ENCODE results near the gene FHL2. TPM values are rescaled to one million over a fixed set of nuclear protein-coding genes. Genes with fewer than 3 reads are reported as not detected.

FHL2 gene
- total and polyA plus RNA-seq, 2 donors (not counting 3 experiments of a cell fraction or from before 2014, with no cell fraction given): 197 to 491 TPM

DNA sequence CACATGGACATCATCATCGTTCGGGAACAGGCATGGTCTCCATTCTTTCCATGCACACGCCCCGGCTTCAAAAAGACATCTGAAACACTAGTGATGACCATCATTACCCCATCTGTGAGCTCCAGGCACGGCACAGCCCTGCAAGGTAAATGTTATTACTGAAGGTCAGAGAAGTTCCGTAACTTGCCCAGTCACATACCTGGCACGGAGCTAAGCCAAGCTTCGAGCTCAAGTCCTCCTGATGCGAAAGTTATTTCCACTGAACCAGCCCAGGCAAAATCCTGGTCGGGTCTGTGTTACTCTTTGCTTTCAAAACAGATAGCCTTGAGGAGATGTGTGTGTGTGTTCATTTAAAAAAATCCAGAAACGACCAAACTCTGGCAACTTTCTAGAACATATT is 22.8 kb downstream of the FHL2 start:
- no TSS peak for BruUV-seq (replicated peaks)
- dilution Hi-C loops (cut with MboI; ENCODE audit: extremely low pct_ligation_motif_present, low sequenced_read_pairs): no loop called here
- Histone ChIP-seq H3K79me2 (ENCODE audit: control insufficient read depth, insufficient read depth, low read length) (peaks cover 91% of the 10 kb centered on the region), H3K4me1 (ENCODE audit: control insufficient read depth, extremely low read depth, insufficient read depth, low read length) (peaks cover 69% of the 10 kb centered on the region), H3K9ac (replicated peaks; ENCODE audit: extremely low read depth, insufficient read depth, low read length) (peak overlapping the region; percentile 27), H2AFZ (ENCODE audit: low read depth, low read length) (no peak overlapping the region), H3K4me2 (ENCODE audit: insufficient read depth, low read length) (no peak overlapping the region), H3K9me3 (replicated peaks; ENCODE audit: control insufficient read depth, insufficient read depth, low read length) (no peaks in the 10 kb centered on the region), H4K20me1 (replicated peaks; ENCODE audit: control insufficient read depth, extremely low read depth, insufficient read depth, low read length) (no peaks in the 10 kb centered on the region), H3K4me3 (replicated peaks in 1 of 3; ENCODE audit: insufficient read depth in 1 of 3, low read depth in 1 of 3, low read length in 3 of 3) (no peak overlapping the region), H3K27me3 (ENCODE audit: control insufficient read depth in 2 of 2, insufficient read depth in 2 of 2, low read length in 2 of 2) (no peaks in the 10 kb centered on the region), H3K27ac (ENCODE audit: insufficient read depth, low read depth, low read length) (peak overlapping the region; percentile 92), H3K9me1 (replicated peaks; ENCODE audit: control insufficient read depth, extremely low read depth, insufficient read depth, low read length) (no peaks in the 10 kb centered on the region), H3K36me3 (ENCODE audit: control insufficient read depth in 2 of 2, extremely low read depth in 1 of 2, insufficient read depth in 2 of 2, low read length in 2 of 2) (peaks cover 48 to 52% of the 10 kb centered on the region in 2 experiments)
- TF ChIP-seq, protein P1, sequence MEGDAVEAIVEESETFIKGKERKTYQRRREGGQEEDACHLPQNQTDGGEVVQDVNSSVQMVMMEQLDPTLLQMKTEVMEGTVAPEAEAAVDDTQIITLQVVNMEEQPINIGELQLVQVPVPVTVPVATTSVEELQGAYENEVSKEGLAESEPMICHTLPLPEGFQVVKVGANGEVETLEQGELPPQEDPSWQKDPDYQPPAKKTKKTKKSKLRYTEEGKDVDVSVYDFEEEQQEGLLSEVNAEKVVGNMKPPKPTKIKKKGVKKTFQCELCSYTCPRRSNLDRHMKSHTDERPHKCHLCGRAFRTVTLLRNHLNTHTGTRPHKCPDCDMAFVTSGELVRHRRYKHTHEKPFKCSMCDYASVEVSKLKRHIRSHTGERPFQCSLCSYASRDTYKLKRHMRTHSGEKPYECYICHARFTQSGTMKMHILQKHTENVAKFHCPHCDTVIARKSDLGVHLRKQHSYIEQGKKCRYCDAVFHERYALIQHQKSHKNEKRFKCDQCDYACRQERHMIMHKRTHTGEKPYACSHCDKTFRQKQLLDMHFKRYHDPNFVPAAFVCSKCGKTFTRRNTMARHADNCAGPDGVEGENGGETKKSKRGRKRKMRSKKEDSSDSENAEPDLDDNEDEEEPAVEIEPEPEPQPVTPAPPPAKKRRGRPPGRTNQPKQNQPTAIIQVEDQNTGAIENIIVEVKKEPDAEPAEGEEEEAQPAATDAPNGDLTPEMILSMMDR (IDR thresholded peaks at IDR 0.05; ENCODE audit: extremely low read depth in 1 of 2, insufficient read depth in 1 of 2, low read depth in 1 of 2, low read length in 2 of 2): no peak
- TF ChIP-seq, protein P2, sequence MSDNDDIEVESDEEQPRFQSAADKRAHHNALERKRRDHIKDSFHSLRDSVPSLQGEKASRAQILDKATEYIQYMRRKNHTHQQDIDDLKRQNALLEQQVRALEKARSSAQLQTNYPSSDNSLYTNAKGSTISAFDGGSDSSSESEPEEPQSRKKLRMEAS (IDR thresholded peaks at IDR 0.05; ENCODE audit: insufficient read depth, insufficient read length): no peak
- no peak for TF ChIP-seq MYC (IDR thresholded peaks at IDR 0.05; ENCODE audit: low read depth, low read length)
- TF ChIP-seq POLR2A (IDR thresholded peaks at IDR 0.05; ENCODE audit: low read depth, low read length): no peak
- no peak for TF ChIP-seq JUN (IDR thresholded peaks at IDR 0.05; ENCODE audit: borderline replicate concordance, insufficient read depth, insufficient read length, low read depth)
- peak; percentile 9 for TF ChIP-seq POLR2AphosphoS5 (IDR thresholded peaks at IDR 0.05; ENCODE audit: insufficient read depth, low read depth, low read length)
- no peak for TF ChIP-seq EZH2 (IDR thresholded peaks at IDR 0.05; ENCODE audit: borderline replicate concordance, low read depth, low read length, severe bottlenecking)
- TF ChIP-seq GATA2 (IDR thresholded peaks at IDR 0.05; ENCODE audit: insufficient read depth, insufficient read length, low read depth, low read length): no peak
- DNase-seq (ENCODE audit: low read depth, low spot score): peak; percentile 6
- intact Hi-C loops (cut with micrococcal nuclease): loop anchor here (1.0 kb wide), 2 partner anchors 13 to 17 kb away; no protein-coding TSS in a partner anchor
- ChIA-PET CTCF (interaction anchor here (4.5 kb wide), 1 partner anchor 145 kb away, joined by 16 read pairs; no protein-coding TSS in a partner anchor), POLR2A (interaction anchor here (0.7 to 1.2 kb wide), 2 partner anchors 16 to 141 kb away, joined by 5 to 8 read pairs; no protein-coding TSS in a partner anchor)
- no peak for FAIRE-seq

Data from endothelial cell of umbilical vein (primary cell).